Ureter (tissue), 1 donor: ENCODE results near the gene TMEM44. TPM values are rescaled to one million over a fixed set of nuclear protein-coding genes. Genes with fewer than 3 reads are reported as not detected.
"Not testable (repeated sequence)": the region's sequence is repeated elsewhere in the genome, so short reads cannot be mapped to it uniquely, and the experiment has no call there.

Source experiments
- DNase-seq: peaks from one replicate; pipeline ENCODE4 v3.0.0-alpha.2; 2020; ENCODE audit warnings: low spot score
- total RNA-seq: library from RNA; stranded (reverse); gene quantifications from one replicate; pipeline ENCODE4 v1.2.4, GENCODE V29; 2023
- donor health status: DM: yes; HTN: yes; CAD: no.

Gene TMEM44
- total RNA-seq, 1 donor from 2014 or later, result 19.9 TPM

GRCh38 chr3:194555175-194556062 is 77.8 kb downstream of the TMEM44 start:
- DNase-seq, result no peak

- DNase-seq, result no peak
Measured at GRCh38 chr3:194554473-194555123, 78.6 kb downstream of the TMEM44 start.

- DNase-seq, result no peak
Measured at GRCh38 chr3:194552327-194552949, 80.8 kb downstream of the TMEM44 start.

DNA sequence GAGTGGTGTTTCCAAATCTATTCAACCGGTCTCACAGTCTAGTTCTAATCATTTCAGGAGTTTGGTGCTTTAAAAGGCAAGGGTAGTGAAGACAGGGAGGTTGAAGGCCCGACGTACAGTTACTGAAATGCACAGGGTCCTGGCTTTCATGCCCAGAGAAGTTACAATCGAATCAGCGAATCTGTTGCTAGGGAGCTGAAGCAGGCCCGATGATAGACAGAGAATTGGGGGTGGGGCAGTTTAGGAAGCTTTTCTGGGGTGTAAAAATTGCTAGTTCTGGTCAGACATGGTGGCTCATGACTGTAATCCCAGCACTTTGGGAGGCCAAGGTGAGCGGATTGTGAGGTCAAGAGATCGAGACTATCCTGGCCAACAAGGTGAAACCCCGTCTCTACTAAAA is 83.4 kb downstream of the TMEM44 start:
- DNase-seq, result no peak

- no peak for DNase-seq
Measured at GRCh38 chr3:194548346-194549321, 84.6 kb downstream of the TMEM44 start.

GRCh38 chr3:194547042-194547441 is 86.2 kb downstream of the TMEM44 start:
- no peak for DNase-seq

- not testable (repeated sequence) for DNase-seq
Measured at GRCh38 chr3:194545538-194545937, 87.7 kb downstream of the TMEM44 start.

DNA sequence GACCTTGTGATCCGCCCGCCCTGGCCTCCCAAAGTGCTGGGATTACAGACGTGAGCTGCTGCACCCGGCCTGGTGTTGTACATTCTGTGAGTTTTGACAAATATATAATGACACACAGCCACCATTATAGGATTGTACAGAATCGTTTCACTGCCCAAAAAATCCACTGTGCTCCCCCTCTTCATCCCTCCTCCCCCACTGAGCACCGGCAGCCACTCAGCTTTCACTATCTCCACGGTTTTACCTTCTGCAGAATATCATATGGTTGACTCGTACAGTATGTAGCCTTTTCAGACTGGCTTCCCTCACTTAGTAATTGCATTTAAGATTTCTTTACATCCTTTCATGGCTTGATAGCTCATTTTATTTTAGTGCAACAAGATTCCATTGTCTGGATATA is 89.7 kb downstream of the TMEM44 start:
- DNase-seq, result no peak

DNA sequence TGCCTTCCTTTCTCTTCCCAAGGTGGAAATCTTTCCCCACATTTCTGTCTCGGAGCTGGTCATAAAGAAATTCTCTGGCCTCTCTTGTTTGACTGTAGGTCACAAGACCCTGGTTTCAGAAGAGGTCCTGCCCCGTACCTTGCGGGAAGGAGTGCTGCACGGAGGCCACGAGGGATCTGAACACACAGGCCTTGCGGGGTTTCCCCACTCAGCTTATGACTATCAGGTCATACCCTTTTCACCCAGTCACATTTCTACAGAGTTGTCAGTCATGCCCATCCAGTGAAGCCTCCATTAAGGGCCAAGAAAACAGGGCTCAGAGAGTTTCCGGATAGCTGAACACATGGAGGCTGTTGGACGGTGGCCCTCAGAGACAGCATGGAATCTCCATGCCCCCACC is 91.7 kb downstream of the TMEM44 start:
- no peak for DNase-seq

GRCh38 chr3:194540274-194540905 is 92.8 kb downstream of the TMEM44 start:
- no peak for DNase-seq

GRCh38 chr3:194539498-194539897 is 93.7 kb downstream of the TMEM44 start:
- no peak for DNase-seq

- peak; percentile 55 for DNase-seq
Measured at GRCh38 chr3:194537732-194538247, 95.4 kb downstream of the TMEM44 start.

Other genes starting within 250 kb of the TMEM44 start
- 0.21 TPM for gene GP5, start 234.2 kb downstream of the TMEM44 start, total RNA-seq
- gene ATP13A3, start 146.4 kb downstream of the TMEM44 start, total RNA-seq, result 68.5 TPM
- 64.5 TPM for gene LSG1, start 38.8 kb upstream of the TMEM44 start, total RNA-seq
- 5.2 TPM for gene FAM43A, start 52.5 kb upstream of the TMEM44 start, total RNA-seq